Stimulated activated CD4-positive, alpha-beta T cell treated with anti-CD3 and anti-CD28 coated beads, TNF-alpha, amount 100 ng/mL, for 24 hours (primary cell): Measurements from ENCODE around the gene RHOBTB1.
"Not testable (repeated sequence)": the region's sequence is repeated elsewhere in the genome, so short reads cannot be mapped to it uniquely, and the experiment has no call there.

Source experiments
- DNase-seq, 3 experiments: peaks; one replicate each; pipeline ENCODE4 v3.0.0-alpha.2; 2020; ENCODE audit warnings: low read depth in 3 of 3

RHOBTB1 gene, protein sequence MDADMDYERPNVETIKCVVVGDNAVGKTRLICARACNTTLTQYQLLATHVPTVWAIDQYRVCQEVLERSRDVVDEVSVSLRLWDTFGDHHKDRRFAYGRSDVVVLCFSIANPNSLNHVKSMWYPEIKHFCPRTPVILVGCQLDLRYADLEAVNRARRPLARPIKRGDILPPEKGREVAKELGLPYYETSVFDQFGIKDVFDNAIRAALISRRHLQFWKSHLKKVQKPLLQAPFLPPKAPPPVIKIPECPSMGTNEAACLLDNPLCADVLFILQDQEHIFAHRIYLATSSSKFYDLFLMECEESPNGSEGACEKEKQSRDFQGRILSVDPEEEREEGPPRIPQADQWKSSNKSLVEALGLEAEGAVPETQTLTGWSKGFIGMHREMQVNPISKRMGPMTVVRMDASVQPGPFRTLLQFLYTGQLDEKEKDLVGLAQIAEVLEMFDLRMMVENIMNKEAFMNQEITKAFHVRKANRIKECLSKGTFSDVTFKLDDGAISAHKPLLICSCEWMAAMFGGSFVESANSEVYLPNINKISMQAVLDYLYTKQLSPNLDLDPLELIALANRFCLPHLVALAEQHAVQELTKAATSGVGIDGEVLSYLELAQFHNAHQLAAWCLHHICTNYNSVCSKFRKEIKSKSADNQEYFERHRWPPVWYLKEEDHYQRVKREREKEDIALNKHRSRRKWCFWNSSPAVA

GRCh38 chr10:60944058-60944909, at the start of gene RHOBTB1:
RHOBTB1 (minus strand) TSS chr10:60944185; CDS start chr10:60911542, 32,643 bp downstream.
- DNase-seq: peak in 1 of 3 experiments; percentile 12

GRCh38 chr10:60992636-60993035, 48.7 kb upstream of the RHOBTB1 start:
- no peak for DNase-seq

GRCh38 chr10:60990663-60991062, 46.7 kb upstream of the RHOBTB1 start:
- no peak for DNase-seq

DNA sequence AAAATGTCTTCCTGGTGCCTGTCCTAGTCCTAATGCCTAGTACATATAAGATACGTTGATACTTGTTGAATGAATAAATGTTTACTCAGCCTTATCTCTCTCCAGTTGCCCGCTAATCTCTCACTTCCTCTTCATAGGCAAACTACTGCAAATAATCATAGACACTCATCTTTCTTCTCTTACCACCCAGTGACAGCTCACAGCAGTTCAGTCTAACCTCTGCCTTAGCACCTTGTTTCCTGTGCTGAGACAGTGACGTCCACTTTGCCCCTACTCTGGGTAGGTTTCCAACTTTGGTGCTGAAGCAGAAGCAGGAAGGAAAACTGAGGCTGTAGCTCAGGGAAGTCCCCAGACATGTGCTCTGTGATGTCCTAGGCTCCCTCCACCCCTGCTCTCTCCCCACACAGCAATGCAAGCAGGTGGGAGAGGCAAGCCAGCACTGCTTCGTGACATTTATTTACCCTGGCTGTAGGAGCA, 45.5 kb upstream of the RHOBTB1 start:
- no peak for DNase-seq

- no peak for DNase-seq
Observed at GRCh38 chr10:60986791-60987190, 42.8 kb upstream of the RHOBTB1 start.

DNA sequence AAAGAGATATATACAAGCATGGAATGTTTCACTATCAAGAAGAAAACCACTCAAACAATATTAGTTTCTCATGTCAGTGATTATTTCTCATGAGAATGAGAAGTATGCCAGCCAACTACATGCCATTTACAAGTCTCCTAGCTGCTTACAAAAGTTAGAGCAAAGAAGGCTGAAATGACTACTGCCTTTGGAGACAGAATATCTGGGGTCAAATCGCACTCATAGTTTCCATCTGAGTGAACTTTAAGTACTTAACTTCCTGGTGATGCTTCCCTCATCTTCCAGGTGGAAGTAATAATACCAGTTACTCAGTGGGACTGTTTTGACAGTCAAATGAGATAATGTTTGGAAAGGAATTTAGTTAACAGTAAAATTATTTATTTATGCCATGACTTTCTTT, 42.0 kb upstream of the RHOBTB1 start:
- no peak for DNase-seq

DNA sequence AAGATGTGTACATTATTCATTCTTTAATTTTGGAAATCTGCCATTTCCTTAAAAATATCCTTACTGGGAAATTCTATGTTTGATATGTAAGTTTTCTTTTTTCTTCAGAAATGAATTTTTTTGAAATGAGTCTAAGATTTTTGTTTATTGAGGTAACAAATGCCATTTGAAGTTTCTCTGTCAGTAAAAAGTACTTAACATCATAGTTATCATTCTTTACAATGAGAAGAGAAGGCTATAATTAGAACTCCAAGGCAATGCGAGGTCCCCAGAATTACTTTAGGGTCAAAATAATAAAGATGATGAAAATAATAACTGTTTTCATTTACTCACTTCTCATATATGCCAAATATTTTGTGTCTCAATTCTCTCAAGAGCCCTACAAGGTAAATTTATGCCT, 37.0 kb upstream of the RHOBTB1 start:
- no peak for DNase-seq

DNA sequence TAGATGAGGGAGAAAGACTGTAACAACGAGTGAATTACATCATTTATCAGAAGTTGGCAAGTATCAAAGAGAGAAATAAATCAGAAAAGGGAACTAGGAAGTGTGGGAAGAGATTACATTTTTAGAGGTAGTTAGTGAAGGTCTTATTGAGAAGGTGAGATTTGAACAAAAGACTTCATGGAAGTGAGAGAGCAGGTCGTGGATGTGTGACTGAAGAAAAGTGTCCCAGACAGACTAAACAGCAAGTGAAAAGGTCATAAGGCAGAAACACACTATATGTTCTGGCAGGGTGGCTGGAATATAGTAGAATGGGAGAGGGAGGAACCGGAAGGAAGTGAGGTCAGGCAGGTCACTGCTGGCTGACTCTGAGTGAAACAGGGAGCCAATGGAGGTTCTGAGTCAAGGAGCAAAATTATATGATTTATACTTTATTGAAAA, 35.7 kb upstream of the RHOBTB1 start:
- no peak for DNase-seq

GRCh38 chr10:60978287-60979115, 34.5 kb upstream of the RHOBTB1 start:
- no peak for DNase-seq

DNA sequence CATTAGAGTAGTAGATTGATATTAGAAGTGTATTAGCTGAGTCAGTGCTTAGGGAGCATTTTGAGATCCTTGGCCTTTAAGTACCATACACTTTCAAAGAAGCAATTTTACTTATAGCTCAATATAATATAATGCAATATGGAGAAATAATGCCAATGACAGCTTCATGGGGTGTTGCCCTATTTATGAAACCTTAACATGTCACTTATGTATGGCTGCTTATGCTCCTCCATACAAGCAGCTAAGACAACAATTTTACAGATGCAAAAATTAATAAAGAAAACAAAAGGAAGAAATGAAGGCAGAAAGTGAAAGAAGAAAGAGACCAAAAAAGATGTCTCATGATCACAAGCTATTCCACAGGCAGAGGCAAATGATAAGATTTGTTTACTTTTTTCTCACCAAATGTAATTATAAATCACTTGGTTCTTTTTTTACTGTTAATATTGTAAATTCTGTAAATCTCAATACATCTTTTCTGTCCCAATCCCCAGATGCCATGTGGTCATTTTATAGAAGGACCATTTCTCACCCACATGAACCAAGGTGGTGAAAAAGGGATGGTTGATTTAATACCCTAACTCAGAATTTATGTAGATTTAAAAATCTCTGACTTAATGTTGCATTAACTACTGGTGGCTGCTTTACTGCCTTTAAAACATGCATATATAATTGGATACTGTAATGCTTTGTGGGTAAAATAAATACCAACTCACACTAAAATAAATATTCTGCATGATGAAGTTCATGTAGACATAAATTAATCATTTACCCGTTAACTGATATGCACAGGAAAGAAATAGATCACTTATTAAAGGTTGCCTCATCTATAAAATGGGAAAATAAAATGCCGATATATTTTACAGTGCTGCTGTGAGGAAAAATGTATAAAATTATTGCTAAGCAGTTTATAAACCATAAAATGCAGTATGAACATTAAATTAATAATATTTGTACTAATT, 33.5 kb upstream of the RHOBTB1 start:
- DNase-seq: no peak

DNA sequence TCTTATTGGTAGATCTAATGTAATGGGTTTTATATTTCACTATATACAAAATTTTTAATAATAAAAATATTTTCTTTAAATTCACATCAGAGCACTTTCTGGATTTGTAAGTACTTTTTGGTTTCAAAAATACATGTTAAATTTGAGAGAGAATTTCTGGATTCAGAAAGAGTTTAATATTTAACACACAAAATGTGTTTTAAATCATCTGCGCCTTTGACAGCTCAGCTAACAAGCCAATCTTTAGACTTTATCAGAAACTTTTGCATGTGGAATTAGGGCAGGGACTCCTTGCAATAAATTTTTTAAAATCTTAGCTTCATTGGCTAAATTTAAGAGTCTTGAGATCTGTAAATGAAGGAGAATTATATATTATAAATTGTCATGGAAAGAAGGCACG, 32.7 kb upstream of the RHOBTB1 start:
- DNase-seq: no peak

- no peak for DNase-seq
Observed at GRCh38 chr10:60975716-60976115, 31.7 kb upstream of the RHOBTB1 start.

- DNase-seq: no peak
Observed at GRCh38 chr10:60974463-60975149, 30.6 kb upstream of the RHOBTB1 start.

DNA sequence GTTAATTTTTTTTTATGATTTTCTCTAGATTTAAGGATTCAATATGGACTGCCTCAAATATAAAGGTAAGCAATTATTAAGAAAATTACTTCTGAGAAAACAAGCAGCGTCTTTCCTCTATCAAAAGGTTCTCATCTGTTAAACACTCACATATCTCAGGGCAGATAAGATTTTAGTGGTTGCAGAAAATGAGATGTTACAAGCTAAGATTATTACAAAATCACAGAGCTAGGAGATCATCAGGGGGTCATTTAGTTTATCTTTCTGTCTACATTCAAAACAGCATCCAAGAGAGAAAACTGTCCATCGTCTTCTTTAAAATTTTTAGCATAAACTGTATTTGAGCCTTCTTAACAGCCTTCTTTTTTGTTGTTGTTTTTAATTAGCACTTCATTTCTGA, 29.1 kb upstream of the RHOBTB1 start:
- DNase-seq: no peak

DNA sequence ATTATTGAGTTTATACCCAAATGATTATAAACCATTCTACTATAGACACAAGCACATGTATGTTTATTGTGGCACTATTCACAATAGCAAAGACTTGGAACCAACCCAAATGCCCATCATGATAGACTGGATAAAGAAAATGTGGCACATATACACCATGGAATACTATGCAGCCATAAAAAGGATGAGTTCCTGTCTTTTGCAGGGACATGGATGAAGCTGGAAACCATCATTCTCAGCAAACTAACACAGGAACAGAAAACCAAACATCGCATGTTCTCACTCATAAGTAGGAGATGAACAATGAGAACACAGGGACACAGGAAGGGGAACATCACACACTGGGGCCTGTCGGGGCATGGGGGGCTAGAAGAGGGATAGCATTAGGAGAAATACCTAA, 28.2 kb upstream of the RHOBTB1 start:
- DNase-seq: not testable (repeated sequence)

GRCh38 chr10:60970526-60970925, 26.5 kb upstream of the RHOBTB1 start:
- DNase-seq: no peak

- DNase-seq: no peak
Observed at GRCh38 chr10:60968504-60968903, 24.5 kb upstream of the RHOBTB1 start.

- DNase-seq: peak in 1 of 3 experiments; percentile 25
Observed at GRCh38 chr10:60967854-60968484, 24.0 kb upstream of the RHOBTB1 start.

GRCh38 chr10:60967260-60967659, 23.3 kb upstream of the RHOBTB1 start:
- DNase-seq: no peak
